H9 (cell line): ENCODE results near the gene IGF1R. TPM values are rescaled to one million over a fixed set of nuclear protein-coding genes. Genes with fewer than 3 reads are reported as not detected.

Source experiments
- DNase-seq: peaks from one replicate; pipeline ENCODE4 v3.0.0-alpha.2; 2017
- H2AFZ ChIP-seq: one replicate; pipeline ENCODE4 v1.6.1; 2013; ENCODE audit warnings: mild to moderate bottlenecking, low read length, control low read depth, moderate library complexity
- H2AK5ac ChIP-seq: 2 replicates; pipeline ENCODE4 v1.6.1; 2013; ENCODE audit warnings: low read length, control low read depth, mixed read lengths; ENCODE audit not compliant: insufficient read length
- H2BK120ac ChIP-seq: one replicate; pipeline ENCODE4 v1.6.1; 2013; ENCODE audit warnings: low read depth, mild to moderate bottlenecking, low read length, control low read depth, inconsistent platforms; ENCODE audit not compliant: poor library complexity, severe bottlenecking
- H2BK12ac ChIP-seq: 2 replicates; pipeline ENCODE4 v1.6.1; 2013; ENCODE audit warnings: low read length, control low read depth, mixed read lengths, low read depth; ENCODE audit not compliant: insufficient read length
- H2BK15ac ChIP-seq: 2 replicates; pipeline ENCODE4 v1.6.1; 2013; ENCODE audit warnings: low read depth, low read length, control low read depth
- H2BK20ac ChIP-seq: one replicate; pipeline ENCODE4 v1.6.1; 2013; ENCODE audit warnings: low read depth, mild to moderate bottlenecking, low read length, control low read depth, inconsistent platforms; ENCODE audit not compliant: poor library complexity, severe bottlenecking
- H2BK5ac ChIP-seq: 2 replicates; pipeline ENCODE4 v1.6.1; 2013; ENCODE audit warnings: low read length, control low read depth, mixed read lengths; ENCODE audit not compliant: insufficient read length
- H3K14ac ChIP-seq: 2 replicates; pipeline ENCODE4 v1.6.1; 2013; ENCODE audit warnings: low read length, control low read depth; ENCODE audit not compliant: insufficient read depth
- H3K18ac ChIP-seq: 2 replicates; pipeline ENCODE4 v1.6.1; 2013; ENCODE audit warnings: low read depth, mild to moderate bottlenecking, mixed read lengths, low read length, control low read depth; ENCODE audit not compliant: insufficient read length
- H3K23ac ChIP-seq: 2 replicates; pipeline ENCODE4 v1.6.1; 2013; ENCODE audit warnings: low read length, control low read depth, mixed read lengths, low read depth; ENCODE audit not compliant: insufficient read length
- H3K23me2 ChIP-seq: 2 replicates; pipeline ENCODE4 v1.6.1; 2013; ENCODE audit warnings: low read depth, mild to moderate bottlenecking, mixed read lengths, low read length, control low read depth; ENCODE audit not compliant: insufficient read length, poor library complexity, severe bottlenecking
- H3K27ac ChIP-seq: 2 replicates; pipeline ENCODE4 v1.5.1; 2013; ENCODE audit warnings: low read length, control low read depth, mixed read lengths, low read depth; ENCODE audit not compliant: insufficient read length
- H3K27me3 ChIP-seq: 2 replicates; pipeline ENCODE4 v1.6.1; 2013; ENCODE audit warnings: low read length, control low read depth, inconsistent platforms; ENCODE audit not compliant: insufficient read depth
- H3K4ac ChIP-seq: 2 replicates; pipeline ENCODE4 v1.6.1; 2013; ENCODE audit warnings: low read depth, mild to moderate bottlenecking, control low read depth, inconsistent platforms, low read length, moderate library complexity
- H3K4me1 ChIP-seq: 2 replicates; pipeline ENCODE4 v1.6.1; 2013; ENCODE audit warnings: low read length, control low read depth, inconsistent platforms; ENCODE audit not compliant: insufficient read depth
- H3K4me2 ChIP-seq: 2 replicates; pipeline ENCODE4 v1.6.1; 2013; ENCODE audit warnings: low read length, control low read depth, mixed read lengths; ENCODE audit not compliant: insufficient read length, insufficient read depth
- H3K56ac ChIP-seq: 2 replicates; pipeline ENCODE4 v1.6.1; 2013; ENCODE audit warnings: low read depth, mild to moderate bottlenecking, mixed read lengths, low read length, control low read depth; ENCODE audit not compliant: insufficient read length
- H3K79me1 ChIP-seq: 2 replicates; pipeline ENCODE4 v1.6.1; 2013; ENCODE audit warnings: low read depth, mild to moderate bottlenecking, moderate library complexity, low read length, control low read depth, inconsistent platforms; ENCODE audit not compliant: insufficient read depth, poor library complexity, severe bottlenecking
- H3K79me2 ChIP-seq: 2 replicates; pipeline ENCODE4 v1.6.1; 2013; ENCODE audit warnings: low read length, control low read depth, inconsistent platforms; ENCODE audit not compliant: insufficient read depth
- H3K9ac ChIP-seq: 2 replicates; pipeline ENCODE4 v1.6.1; 2013; ENCODE audit warnings: low read length, control low read depth, mixed read lengths; ENCODE audit not compliant: insufficient read length; ENCODE audit errors: extremely low read depth
- H3K9me3 ChIP-seq: one replicate; pipeline ENCODE4 v1.6.1; 2013; ENCODE audit warnings: low read depth, low read length, inconsistent platforms; ENCODE audit not compliant: control insufficient read depth
- H3T11ph ChIP-seq: one replicate; pipeline ENCODE4 v1.6.1; 2013; ENCODE audit warnings: mild to moderate bottlenecking, low read length, control low read depth, inconsistent platforms
- H4K20me1 ChIP-seq: one replicate; pipeline ENCODE4 v1.6.1; 2013; ENCODE audit not compliant: control insufficient read depth, insufficient read length, insufficient read depth
- H4K5ac ChIP-seq: 2 replicates; pipeline ENCODE4 v1.6.1; 2013; ENCODE audit warnings: low read depth, mild to moderate bottlenecking, mixed read lengths, low read length, control low read depth; ENCODE audit not compliant: insufficient read length
- H4K8ac ChIP-seq: replicated peaks from 2 replicates; pipeline ENCODE4 v1.6.1; 2013; ENCODE audit warnings: low read length, control low read depth, mixed read lengths, low read depth; ENCODE audit not compliant: insufficient read length
- H4K91ac ChIP-seq: 2 replicates; pipeline ENCODE4 v1.6.1; 2013; ENCODE audit warnings: low read depth, mild to moderate bottlenecking, moderate library complexity, mixed read lengths, low read length, control low read depth; ENCODE audit not compliant: insufficient read length
- H3K27ac Mint-ChIP-seq, 3 experiments: 2 replicates in 2 of 3; 3 replicates in 1 of 3; pipeline ENCODE4 v1.8.0; 2020 to 2021; ENCODE audit warnings: mixed read lengths in 3 of 3, mild to moderate bottlenecking in 1 of 3, moderate library complexity in 1 of 3
- H3K27me3 Mint-ChIP-seq: 2 replicates; pipeline ENCODE4 v1.8.0; 2021; ENCODE audit warnings: low read depth, mild to moderate bottlenecking, moderate library complexity, mixed read lengths
- H3K36me3 Mint-ChIP-seq, 3 experiments: 2 replicates in 2 of 3; 3 replicates in 1 of 3; pipeline ENCODE4 v1.8.0; 2020 to 2021; ENCODE audit warnings: low read depth in 3 of 3, mixed read lengths in 3 of 3; ENCODE audit not compliant: insufficient read depth in 1 of 3
- H3K4me1 Mint-ChIP-seq, 2 experiments: 2 replicates each; pipeline ENCODE4 v1.8.0; 2020; ENCODE audit warnings: mixed read lengths in 2 of 2
- H3K4me3 Mint-ChIP-seq, 2 experiments: 2 replicates in 1 of 2; 3 replicates in 1 of 2; pipeline ENCODE4 v1.8.0; 2020 to 2021; ENCODE audit warnings: mild to moderate bottlenecking in 2 of 2, mixed read lengths in 2 of 2, moderate library complexity in 1 of 2
- H3K9me3 Mint-ChIP-seq, 2 experiments: 2 replicates in 1 of 2; 3 replicates in 1 of 2; pipeline ENCODE4 v1.8.0; 2020; ENCODE audit warnings: mild to moderate bottlenecking in 2 of 2, mixed read lengths in 2 of 2, moderate library complexity in 1 of 2
- WGBS: extraction: QIAGEN DNeasy Blood & Tissue Kit; methylation state at CpG from one replicate; pipeline ENCODE4 v1.1.7; 2013; ENCODE audit warnings: missing lambda C conversion rate, low lambda C conversion rate, mixed read lengths; ENCODE audit not compliant: insufficient read length; ENCODE audit errors: extremely low coverage; 5-methylcytosine and 5-hydroxymethylcytosine counted together
- total RNA-seq: library from RNA; stranded (reverse); gene quantifications from 2 replicates; pipeline ENCODE4 v1.2.1, GENCODE V29; 2021
- TF ChIP-seq, protein P1 (sequence below): fragments of 200-600 bp; sonication (generic); conservative IDR thresholded peaks from 3 replicates; pipeline ENCODE4 v1.8.0; 2021; ENCODE audit warnings: antibody characterized with exemption, mild to moderate bottlenecking

Gene IGF1R
- total RNA-seq, 1 experiment from 2014 or later, result 70.0 TPM

DNA sequence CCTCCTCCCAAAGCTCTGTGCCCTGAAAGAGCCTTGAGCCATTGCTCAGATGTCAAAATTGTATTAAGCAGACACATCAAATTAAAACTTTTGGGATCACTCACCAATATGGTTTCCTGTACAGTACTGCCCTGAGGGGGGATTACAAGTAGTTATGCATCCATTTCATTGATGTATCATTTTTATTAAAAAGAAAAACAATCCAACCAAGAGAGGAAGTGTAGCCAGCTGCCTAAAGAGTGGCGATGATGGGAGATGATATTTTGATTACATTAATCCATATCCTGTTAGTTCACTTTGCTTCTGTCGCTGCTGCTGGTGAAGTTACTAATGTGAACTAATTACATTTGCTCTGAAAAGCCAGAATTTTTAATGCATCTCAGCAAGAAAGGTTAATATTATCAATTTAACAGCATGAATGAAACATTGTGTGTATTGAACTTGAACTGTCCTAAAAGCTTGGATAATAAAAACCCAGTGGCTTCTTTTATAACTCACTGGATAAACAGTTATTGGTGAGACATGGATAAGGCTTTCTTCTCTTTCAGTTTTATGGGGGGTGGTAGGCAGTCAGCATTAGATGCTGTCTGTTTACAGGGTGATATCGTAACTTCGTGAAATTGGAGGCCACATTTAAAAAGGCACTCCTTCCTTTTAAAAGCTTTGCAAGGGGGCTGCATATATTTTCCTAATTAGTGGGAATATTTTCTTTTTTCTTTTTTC is 87.7 kb downstream of the IGF1R start:
- no peaks in the 10 kb centered on the region for H4K20me1 ChIP-seq
- no peak overlapping the region for H2AFZ ChIP-seq
- no peak overlapping the region for H3K4me2 ChIP-seq
- H3K14ac ChIP-seq, result no peak overlapping the region
- H2BK120ac ChIP-seq, result no peak overlapping the region
- no peak overlapping the region for H3K27ac ChIP-seq
- H3K9me3 Mint-ChIP-seq, result no peaks in the 10 kb centered on the region; a peak in 1 of 5 replicates
- no peak overlapping the region for H4K91ac ChIP-seq
- no peaks in the 10 kb centered on the region for H3K23me2 ChIP-seq
- H3K4me1 ChIP-seq, result peaks cover 25% of the 10 kb centered on the region
- no CpG with 5 or more reads among the region's 4 CpGs for WGBS
- H3K56ac ChIP-seq, result no peak overlapping the region
- peaks cover 77% of the 10 kb centered on the region; the same call in 1 of the 2 replicates for H3K79me2 ChIP-seq
- TF ChIP-seq, protein P1, sequence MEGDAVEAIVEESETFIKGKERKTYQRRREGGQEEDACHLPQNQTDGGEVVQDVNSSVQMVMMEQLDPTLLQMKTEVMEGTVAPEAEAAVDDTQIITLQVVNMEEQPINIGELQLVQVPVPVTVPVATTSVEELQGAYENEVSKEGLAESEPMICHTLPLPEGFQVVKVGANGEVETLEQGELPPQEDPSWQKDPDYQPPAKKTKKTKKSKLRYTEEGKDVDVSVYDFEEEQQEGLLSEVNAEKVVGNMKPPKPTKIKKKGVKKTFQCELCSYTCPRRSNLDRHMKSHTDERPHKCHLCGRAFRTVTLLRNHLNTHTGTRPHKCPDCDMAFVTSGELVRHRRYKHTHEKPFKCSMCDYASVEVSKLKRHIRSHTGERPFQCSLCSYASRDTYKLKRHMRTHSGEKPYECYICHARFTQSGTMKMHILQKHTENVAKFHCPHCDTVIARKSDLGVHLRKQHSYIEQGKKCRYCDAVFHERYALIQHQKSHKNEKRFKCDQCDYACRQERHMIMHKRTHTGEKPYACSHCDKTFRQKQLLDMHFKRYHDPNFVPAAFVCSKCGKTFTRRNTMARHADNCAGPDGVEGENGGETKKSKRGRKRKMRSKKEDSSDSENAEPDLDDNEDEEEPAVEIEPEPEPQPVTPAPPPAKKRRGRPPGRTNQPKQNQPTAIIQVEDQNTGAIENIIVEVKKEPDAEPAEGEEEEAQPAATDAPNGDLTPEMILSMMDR, result no peak
- peaks cover 17% of the 10 kb centered on the region for H3K79me1 ChIP-seq
- H4K5ac ChIP-seq, result no peak overlapping the region
- no peak overlapping the region for H2BK20ac ChIP-seq
- H2BK5ac ChIP-seq, result no peak overlapping the region
- H3K27me3 ChIP-seq, result no peaks in the 10 kb centered on the region
- no peak overlapping the region for H3K23ac ChIP-seq
- no peaks in the 10 kb centered on the region for H3K9me3 ChIP-seq
- H3K27me3 Mint-ChIP-seq, result no peaks in the 10 kb centered on the region
- no peak overlapping the region for H3K18ac ChIP-seq
- H2AK5ac ChIP-seq, result no peak overlapping the region
- no peak overlapping the region for H3K9ac ChIP-seq
- H3T11ph ChIP-seq, result no peak overlapping the region
- no peak overlapping the region for H2BK15ac ChIP-seq
- peaks cover 62 to 66% of the 10 kb centered on the region in 2 experiments for H3K4me1 Mint-ChIP-seq
- H3K27ac Mint-ChIP-seq, result peak overlapping the region in 2 of 3 experiments; percentile 6 to 22; a peak in 2 of 7 replicates
- no peak for DNase-seq
- no peak overlapping the region for H2BK12ac ChIP-seq
- no peak overlapping the region for H3K4me3 Mint-ChIP-seq
- H4K8ac ChIP-seq, result no peak overlapping the region
- H3K4ac ChIP-seq, result no peak overlapping the region
- H3K36me3 Mint-ChIP-seq, result no peaks in the 10 kb centered on the region
